Peyer's patch (tissue), 4 donors: ENCODE data around the gene IVNS1ABP. TPM values are rescaled to one million over a fixed set of nuclear protein-coding genes. Genes with fewer than 3 reads are reported as not detected.

Experiments
- DNase-seq, 3 donors: peaks; one replicate each; pipeline ENCODE4 v3.0.0-alpha.2; 2017 to 2019
- H3K27ac ChIP-seq, 4 donors: fragments of 200-600 bp; sonication (generic); one replicate each; pipeline ENCODE4 v1.5.1; 2016 to 2019
- H3K27me3 ChIP-seq, 2 donors: fragments of 200-600 bp; sonication (generic); one replicate each; pipeline ENCODE4 v1.5.1; 2019
- H3K36me3 ChIP-seq, 3 donors: fragments of 200-600 bp; sonication (generic); one replicate each; pipeline ENCODE4 v1.5.1; 2016 to 2019
- H3K4me1 ChIP-seq, 4 donors: fragments of 200-600 bp; sonication (generic); one replicate each; pipeline ENCODE4 v1.5.1; 2016 to 2019
- H3K4me3 ChIP-seq, 4 donors: fragments of 200-600 bp; sonication (generic); 1 replicate in 3 of 4; 2 replicates in 1 of 4; pipeline ENCODE4 v1.5.1; 2016 to 2019; ENCODE audit warnings: mild to moderate bottlenecking in 1 of 4
- H3K9me3 ChIP-seq, 4 donors: fragments of 200-600 bp; sonication (generic); one replicate each; pipeline ENCODE4 v1.5.1; 2016 to 2019; ENCODE audit warnings: mild to moderate bottlenecking in 1 of 4
- POLR2A ChIP-seq, 2 donors: fragments of 450-650 bp; IDR thresholded peaks; one replicate each; pipeline ENCODE4 v1.5.1; 2017; ENCODE audit warnings: antibody characterized with exemption in 2 of 2, mild to moderate bottlenecking in 2 of 2, moderate library complexity in 2 of 2
- total RNA-seq, 4 donors: library from RNA; depleted of rRNA; stranded (reverse); fragments of >200 nt; gene quantifications; one replicate each; pipeline ENCODE4 v1.1.0, GENCODE V29; 2016
- TF ChIP-seq, protein P1 (sequence below), 6 experiments: fragments of 450-650 bp in 4 of 6; fragments of 200-600 bp in 2 of 6; sonication (generic) in 1 of 6; IDR thresholded peaks; one replicate each; pipeline ENCODE4 v1.5.1; 2017 to 2019; ENCODE audit warnings: antibody characterized with exemption in 6 of 6, mild to moderate bottlenecking in 3 of 6, moderate library complexity in 1 of 6

The IVNS1ABP gene
- total RNA-seq, 4 donors from 2014 or later = 84.8 to 248 (median 104) TPM

DNA sequence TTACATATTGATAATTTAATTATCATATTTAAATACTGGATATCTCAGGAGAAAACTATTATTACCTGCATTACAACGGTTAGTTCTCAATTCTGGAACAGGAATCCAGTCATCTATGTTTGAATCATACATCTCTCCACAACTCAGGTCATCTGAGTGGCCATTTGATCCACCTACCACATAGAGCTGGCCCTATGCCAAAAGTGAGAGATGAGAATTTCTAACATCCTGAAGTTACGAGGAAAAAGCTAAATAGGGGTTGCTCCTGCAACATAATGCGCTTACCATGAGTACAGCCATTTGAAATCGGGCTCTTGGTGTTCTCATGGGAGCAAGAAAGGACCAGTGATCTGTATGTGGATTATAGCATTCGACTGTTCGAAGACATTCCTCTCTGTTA, 16.9 kb downstream of the IVNS1ABP start:
- Histone ChIP-seq H3K36me3 (peaks cover 0 to 90% (median 3%) of the 10 kb centered on the region in 3 donors), H3K27ac (no peak overlapping the region), H3K9me3 (no peaks in the 10 kb centered on the region), H3K4me3 (no peak overlapping the region), H3K27me3 (no peaks in the 10 kb centered on the region), H3K4me1 (peaks cover 0 to 4% (median 0%) of the 10 kb centered on the region in 4 donors)
- TF ChIP-seq, protein P1, sequence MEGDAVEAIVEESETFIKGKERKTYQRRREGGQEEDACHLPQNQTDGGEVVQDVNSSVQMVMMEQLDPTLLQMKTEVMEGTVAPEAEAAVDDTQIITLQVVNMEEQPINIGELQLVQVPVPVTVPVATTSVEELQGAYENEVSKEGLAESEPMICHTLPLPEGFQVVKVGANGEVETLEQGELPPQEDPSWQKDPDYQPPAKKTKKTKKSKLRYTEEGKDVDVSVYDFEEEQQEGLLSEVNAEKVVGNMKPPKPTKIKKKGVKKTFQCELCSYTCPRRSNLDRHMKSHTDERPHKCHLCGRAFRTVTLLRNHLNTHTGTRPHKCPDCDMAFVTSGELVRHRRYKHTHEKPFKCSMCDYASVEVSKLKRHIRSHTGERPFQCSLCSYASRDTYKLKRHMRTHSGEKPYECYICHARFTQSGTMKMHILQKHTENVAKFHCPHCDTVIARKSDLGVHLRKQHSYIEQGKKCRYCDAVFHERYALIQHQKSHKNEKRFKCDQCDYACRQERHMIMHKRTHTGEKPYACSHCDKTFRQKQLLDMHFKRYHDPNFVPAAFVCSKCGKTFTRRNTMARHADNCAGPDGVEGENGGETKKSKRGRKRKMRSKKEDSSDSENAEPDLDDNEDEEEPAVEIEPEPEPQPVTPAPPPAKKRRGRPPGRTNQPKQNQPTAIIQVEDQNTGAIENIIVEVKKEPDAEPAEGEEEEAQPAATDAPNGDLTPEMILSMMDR (IDR thresholded peaks at IDR 0.05) = no peak
- TF ChIP-seq POLR2A (IDR thresholded peaks at IDR 0.05) = no peak
- no peak for DNase-seq

DNA sequence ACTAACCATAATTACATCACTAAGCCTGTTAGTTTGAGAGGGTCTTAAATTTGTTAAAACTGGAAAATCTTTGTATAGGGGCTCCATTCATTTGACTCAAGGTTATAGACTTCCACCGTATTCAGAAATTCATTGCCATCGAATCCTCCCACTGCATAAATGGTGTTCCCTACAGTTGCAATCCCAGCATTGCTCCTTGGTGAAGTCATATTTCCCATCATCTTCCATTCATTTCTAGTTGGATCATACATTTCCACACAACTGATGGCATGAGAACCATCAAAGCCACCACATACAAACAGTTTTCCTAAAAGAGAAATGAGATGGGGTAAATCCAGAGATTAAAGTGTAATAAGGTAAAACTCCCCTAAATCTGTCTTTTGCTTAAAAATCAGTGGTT, 19.1 kb downstream of the IVNS1ABP start:
- H3K36me3 ChIP-seq = peaks cover 0 to 80% (median 3%) of the 10 kb centered on the region in 3 donors
- no peak for TF ChIP-seq POLR2A (IDR thresholded peaks at IDR 0.05)
- peaks cover 0 to 4% (median 0%) of the 10 kb centered on the region in 4 donors for H3K4me1 ChIP-seq

DNA sequence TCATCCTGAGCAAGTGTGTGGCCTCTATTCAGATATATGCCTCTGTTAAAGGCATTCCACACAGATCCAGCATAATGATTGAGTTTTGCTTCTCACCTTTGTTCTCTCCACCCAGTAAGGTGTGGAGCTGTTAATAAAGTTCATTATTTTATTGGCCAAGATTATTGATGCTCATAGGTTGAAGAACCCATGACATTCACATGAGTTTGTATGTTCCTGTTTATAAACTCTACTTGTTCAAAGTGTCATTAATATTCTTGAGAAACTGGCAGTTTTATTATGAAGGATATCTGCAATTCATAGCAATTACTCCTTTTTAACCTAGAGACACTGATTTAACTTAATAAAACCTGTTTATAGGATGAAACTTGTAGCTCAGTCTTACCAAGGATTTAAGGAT, 22.0 kb downstream of the IVNS1ABP start:
- TF ChIP-seq POLR2A (IDR thresholded peaks at IDR 0.05) = no peak
- TF ChIP-seq, protein P1 (IDR thresholded peaks at IDR 0.05) = no peak
- H3K4me1 ChIP-seq = peaks cover 0 to 4% (median 0%) of the 10 kb centered on the region in 4 donors
- no peak for DNase-seq
- H3K4me3 ChIP-seq = no peak overlapping the region
- no peaks in the 10 kb centered on the region for H3K27me3 ChIP-seq
- H3K27ac ChIP-seq = no peak overlapping the region
- peaks cover 0 to 54% (median under 1%) of the 10 kb centered on the region in 3 donors for H3K36me3 ChIP-seq
- no peaks in the 10 kb centered on the region for H3K9me3 ChIP-seq

More for the DNA sequence above, 19.1 kb downstream of the IVNS1ABP start:
- H3K4me3 ChIP-seq = no peak overlapping the region
- no peaks in the 10 kb centered on the region for H3K9me3 ChIP-seq
- no peaks in the 10 kb centered on the region for H3K27me3 ChIP-seq
- DNase-seq = no peak
- H3K27ac ChIP-seq = no peak overlapping the region

DNA sequence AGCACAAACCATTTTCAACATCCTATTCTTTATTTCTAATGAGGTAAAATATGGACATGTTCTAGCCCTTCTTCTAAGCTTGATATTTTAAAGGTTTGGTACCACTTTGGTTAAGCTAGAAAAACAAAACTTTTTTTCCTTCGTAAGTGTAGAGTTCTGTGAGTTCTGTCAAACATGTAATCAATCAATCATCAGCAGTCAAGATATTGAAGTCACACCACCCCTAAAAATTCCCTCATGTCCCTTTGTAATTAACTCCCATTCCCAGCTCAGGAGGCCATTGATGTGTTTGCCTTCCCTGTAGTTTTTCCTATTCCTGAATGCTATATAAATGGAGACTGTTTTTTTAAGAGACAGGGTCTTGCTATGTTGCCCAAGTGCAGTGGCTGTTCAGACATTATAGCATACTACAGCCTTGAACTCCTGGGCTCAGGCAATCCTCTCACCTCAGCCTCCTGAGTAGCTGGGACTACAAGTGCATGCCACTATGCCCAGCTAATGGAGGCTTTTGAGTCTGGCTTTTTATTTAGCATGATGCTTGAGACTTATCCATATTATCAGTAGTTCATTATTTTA, 23.0 kb downstream of the IVNS1ABP start:
- no peak for DNase-seq
- Histone ChIP-seq H3K4me1 (peaks cover 0 to 4% (median 0%) of the 10 kb centered on the region in 4 donors), H3K27ac (no peak overlapping the region), H3K9me3 (no peaks in the 10 kb centered on the region), H3K36me3 (peaks cover 0 to 43% (median 0%) of the 10 kb centered on the region in 3 donors), H3K27me3 (no peaks in the 10 kb centered on the region), H3K4me3 (no peak overlapping the region)
- TF ChIP-seq, protein P1 (IDR thresholded peaks at IDR 0.05) = no peak
- TF ChIP-seq POLR2A (IDR thresholded peaks at IDR 0.05) = no peak

DNA sequence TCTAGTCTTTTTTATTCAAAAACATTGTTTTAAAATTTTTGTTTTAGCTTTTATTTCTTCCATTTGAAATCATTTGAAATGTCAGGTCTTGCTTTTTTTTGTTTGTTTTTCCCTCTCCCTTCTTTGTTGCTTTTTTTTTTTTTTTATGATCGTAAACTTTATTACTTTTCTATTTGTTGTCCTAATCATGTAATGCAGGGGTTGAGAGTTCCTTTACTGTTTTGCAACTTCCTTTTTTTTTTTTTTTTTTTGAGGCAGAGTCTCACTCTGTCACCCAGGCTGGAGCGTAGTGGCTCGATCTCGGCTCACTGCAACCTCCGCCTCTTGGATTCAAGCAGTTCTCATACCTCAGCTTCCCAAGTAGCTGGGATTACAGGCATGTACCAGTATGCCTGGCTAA, 24.8 kb downstream of the IVNS1ABP start:
- Histone ChIP-seq H3K36me3 (peaks cover 0 to 25% (median 0%) of the 10 kb centered on the region in 3 donors), H3K27ac (peak overlapping the region in 1 of 4 donors; percentile 7), H3K9me3 (no peaks in the 10 kb centered on the region), H3K4me3 (no peak overlapping the region), H3K27me3 (no peaks in the 10 kb centered on the region), H3K4me1 (peaks cover 0 to 4% (median 0%) of the 10 kb centered on the region in 4 donors)
- TF ChIP-seq POLR2A (IDR thresholded peaks at IDR 0.05) = no peak
- TF ChIP-seq, protein P1 (IDR thresholded peaks at IDR 0.05) = no peak
- no peak for DNase-seq

DNA sequence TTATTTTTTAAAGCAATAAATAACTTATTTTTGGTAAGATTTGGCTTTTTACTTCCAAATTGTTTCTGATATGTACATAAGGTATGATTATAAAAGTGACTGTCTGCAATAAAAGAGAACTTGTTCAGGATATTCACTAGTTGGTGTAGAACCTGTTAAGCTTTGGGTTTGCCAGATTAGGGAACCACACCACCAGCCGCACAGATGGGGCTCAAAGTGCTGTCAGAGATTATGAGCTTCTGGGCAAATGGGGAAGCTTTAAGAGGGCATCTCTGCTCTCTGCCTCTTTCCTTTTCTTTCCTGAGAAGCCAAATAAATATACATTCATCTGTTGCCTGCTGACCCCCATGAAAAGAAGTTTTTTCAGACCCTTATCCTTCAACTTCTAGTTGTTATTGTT, 25.4 kb downstream of the IVNS1ABP start:
- no peak for DNase-seq
- no peak for TF ChIP-seq POLR2A (IDR thresholded peaks at IDR 0.05)
- TF ChIP-seq, protein P1 (IDR thresholded peaks at IDR 0.05) = no peak
- Histone ChIP-seq H3K4me3 (no peak overlapping the region), H3K27me3 (no peaks in the 10 kb centered on the region), H3K4me1 (peaks cover 0 to 4% (median 0%) of the 10 kb centered on the region in 4 donors), H3K27ac (no peak overlapping the region), H3K36me3 (peaks cover 0 to 19% (median 0%) of the 10 kb centered on the region in 3 donors), H3K9me3 (no peaks in the 10 kb centered on the region)
